Measurements from ENCODE around the gene GRK1. TPM values are rescaled to one million over a fixed set of nuclear protein-coding genes. Genes with fewer than 3 reads are reported as not detected.
A peak's percentile ranks its signal among the peaks of the same experiment; 100 is the strongest.

The GRK1 gene
- total and polyA plus RNA-seq, 2 of the 8 experiments (the other 6 are each of a cell fraction or from before 2014, with no cell fraction given): 0.12 TPM; not detected in 1

GRCh38 chr13:113617961-113618360 lies 49.1 kb upstream of the GRK1 start:
- no peak overlapping the region for H2BK12ac ChIP-seq (ENCODE audit: low read depth, low read length)
- no peak for FAIRE-seq
- no peak overlapping the region for H3K9ac ChIP-seq (replicated peaks in 1 of 4; ENCODE audit: extremely low read depth in 1 of 4, low read depth in 3 of 4, low read length in 3 of 4)
- H3K27me3 ChIP-seq (replicated peaks in 1 of 4; ENCODE audit: control insufficient read depth in 3 of 4, extremely low read depth in 1 of 4, insufficient read depth in 3 of 4, low read length in 3 of 4): no peaks in the 10 kb centered on the region; a peak in 1 of 7 replicates
- no peak for DNase-seq (ENCODE audit: low read depth in 1 of 2, low spot score in 2 of 2)
- H3K79me2 ChIP-seq (ENCODE audit: control insufficient read depth in 1 of 2, insufficient read depth in 2 of 2, low read length in 2 of 2): peaks cover 7 to 37% of the 10 kb centered on the region in 2 experiments
- peaks cover 24% of the 10 kb centered on the region for H3K79me1 ChIP-seq (ENCODE audit: low read depth, low read length)
- H2AK5ac ChIP-seq (ENCODE audit: low read depth, low read length): no peak overlapping the region
- no peak for TF ChIP-seq CBX8 (IDR thresholded peaks at IDR 0.05; ENCODE audit: borderline replicate concordance, low read depth, low read length)
- TF ChIP-seq SP2 (IDR thresholded peaks at IDR 0.05; ENCODE audit: low read length): no peak
- TF ChIP-seq NANOG (IDR thresholded peaks at IDR 0.05; ENCODE audit: insufficient read depth, low read depth, low read length, poor library complexity, severe bottlenecking): no peak
- TF ChIP-seq USF2 (IDR thresholded peaks at IDR 0.05; ENCODE audit: low read length): no peak
- TF ChIP-seq BACH1 (IDR thresholded peaks at IDR 0.05; ENCODE audit: low read length): no peak
- TF ChIP-seq NRF1 (IDR thresholded peaks at IDR 0.05; ENCODE audit: low read depth, low read length): no peak
- no peak for TF ChIP-seq KDM1A (IDR thresholded peaks at IDR 0.05; ENCODE audit: borderline replicate concordance, low read length)
- TF ChIP-seq RBBP5 (IDR thresholded peaks at IDR 0.05; ENCODE audit: borderline replicate concordance, low read depth, low read length): no peak
- TF ChIP-seq YY1 (IDR thresholded peaks at IDR 0.05; ENCODE audit: low read depth, low read length): no peak
- no peak for TF ChIP-seq MAFK (IDR thresholded peaks at IDR 0.05; ENCODE audit: low read depth, low read length)
- no peak for TF ChIP-seq HDAC6 (IDR thresholded peaks at IDR 0.05; ENCODE audit: low read depth, low read length)
- TF ChIP-seq CEBPB (IDR thresholded peaks at IDR 0.05; ENCODE audit: low read depth, low read length): no peak
- no peak for TF ChIP-seq SRF (IDR thresholded peaks at IDR 0.05; ENCODE audit: low read depth, low read length)
- TF ChIP-seq POLR2AphosphoS5 (IDR thresholded peaks at IDR 0.05; ENCODE audit: low read depth, low read length): no peak
- H2AFZ ChIP-seq (ENCODE audit: low read length): no peak overlapping the region
- POLR2A ChIA-PET (ENCODE audit: partially characterized antibody): no interaction called here
- H2BK15ac ChIP-seq (ENCODE audit: low read length): no peak overlapping the region
- H4K91ac ChIP-seq (replicated peaks; ENCODE audit: insufficient read length, low read length): peak overlapping the region; percentile 53
- H3K18ac ChIP-seq (ENCODE audit: extremely low read depth, low read length): no peak overlapping the region
- H4K8ac ChIP-seq (ENCODE audit: extremely low read depth, insufficient read depth, low read length): no peak overlapping the region
- peaks cover 8% of the 10 kb centered on the region for H3K23me2 ChIP-seq (ENCODE audit: low read depth, low read length)
- peaks cover 0 to 13% (median 2%) of the 10 kb centered on the region in 4 experiments; a peak in 4 of 8 replicates for H3K36me3 ChIP-seq (ENCODE audit: control insufficient read depth in 2 of 4, insufficient read depth in 4 of 4, low read length in 3 of 4)
- no peak overlapping the region for H2BK5ac ChIP-seq (ENCODE audit: low read depth, low read length)
- WGBS, 2 experiments (ENCODE audit: extremely low coverage in 1 of 2, insufficient coverage in 1 of 2, insufficient read length in 1 of 2, insufficient replicate concordance in 2 of 2, low coverage in 1 of 2, low lambda C conversion rate in 2 of 2, missing lambda C conversion rate in 1 of 2): 94% methylated on average over 5 of the region's 5 CpGs; no CpG with 5 or more reads in 1 of the 2 experiments
- peaks cover 0 to 13% of the 10 kb centered on the region in 2 experiments for H4K20me1 ChIP-seq (replicated peaks in 1 of 2; ENCODE audit: control insufficient read depth in 1 of 2, insufficient read depth in 2 of 2, low read length in 2 of 2)
- no peak overlapping the region for H3K14ac ChIP-seq (ENCODE audit: insufficient read length)
- 0 out of 2 replicates have a peak overlapping the region, but pooled peaks have one; percentile 77 for H2BK20ac ChIP-seq (ENCODE audit: low read length)
- H2BK120ac ChIP-seq (replicated peaks; ENCODE audit: low read depth, low read length): peak overlapping the region; percentile 95
- H3K4me1 ChIP-seq (replicated peaks in 1 of 4; ENCODE audit: control insufficient read depth in 3 of 4, insufficient read depth in 4 of 4, low read length in 3 of 4): peaks cover 5 to 14% (median 12%) of the 10 kb centered on the region in 4 experiments; a peak in 5 of 7 replicates
- H3K9me3 ChIP-seq (ENCODE audit: insufficient read depth in 2 of 2, low read depth in 1 of 2, low read length in 1 of 2): peaks cover 0 to 3% of the 10 kb centered on the region in 2 experiments; a peak in 1 of 4 replicates
- H3K4ac ChIP-seq (replicated peaks; ENCODE audit: insufficient read length, low read depth, low read length): no peak overlapping the region
- no peak overlapping the region for H4K5ac ChIP-seq (ENCODE audit: insufficient read length, low read depth, low read length)
- no peak overlapping the region for H3K56ac ChIP-seq (replicated peaks; ENCODE audit: insufficient read length, low read depth, low read length)
- H3K23ac ChIP-seq (ENCODE audit: insufficient read length): no peak overlapping the region
- H3K4me2 ChIP-seq (ENCODE audit: insufficient read depth in 1 of 2, low read depth in 2 of 2, low read length in 2 of 2): no peak overlapping the region
- no peak overlapping the region for H3K4me3 ChIP-seq (ENCODE audit: extremely low read depth in 1 of 4, insufficient read depth in 2 of 4, low read depth in 3 of 4, low read length in 4 of 4)
- H3K27ac ChIP-seq (ENCODE audit: low read depth, low read length): no peak overlapping the region
- CTCF ChIA-PET (ENCODE audit: partially characterized antibody): interaction anchor here (0.8 to 1.7 kb wide), 3 partner anchors 9 to 27 kb away, joined by 3 read pairs; no protein-coding TSS in a partner anchor
